HFFc6 (cell line): Measurements from ENCODE around the gene PARD3. TPM values are rescaled to one million over a fixed set of nuclear protein-coding genes. Genes with fewer than 3 reads are reported as not detected.
A peak's percentile ranks its signal among the peaks of the same experiment; 100 is the strongest.
"Not testable (repeated sequence)": the region's sequence is repeated elsewhere in the genome, so short reads cannot be mapped to it uniquely, and the experiment has no call there.

Experiments
- DNase-seq: peaks from one replicate; pipeline ENCODE4 v3.0.0-alpha.2; 2018
- H3K27ac Mint-ChIP-seq: 2 replicates; pipeline ENCODE4 v1.8.0; 2020; ENCODE audit warnings: mild to moderate bottlenecking, mixed read lengths
- H3K27me3 Mint-ChIP-seq: 2 replicates; pipeline ENCODE4 v1.8.0; 2021; ENCODE audit warnings: mild to moderate bottlenecking, moderate library complexity, mixed read lengths; ENCODE audit not compliant: insufficient read depth
- H3K36me3 Mint-ChIP-seq: 2 replicates; pipeline ENCODE4 v1.8.0; 2021; ENCODE audit warnings: low read depth, mixed read lengths
- H3K4me1 Mint-ChIP-seq: 2 replicates; pipeline ENCODE4 v1.8.0; 2020; ENCODE audit warnings: low read depth, mixed read lengths
- H3K4me3 Mint-ChIP-seq: 2 replicates; pipeline ENCODE4 v1.8.0; 2020; ENCODE audit warnings: mild to moderate bottlenecking, moderate library complexity, mixed read lengths
- H3K9me3 Mint-ChIP-seq: 2 replicates; pipeline ENCODE4 v1.8.0; 2020; ENCODE audit warnings: mild to moderate bottlenecking, mixed read lengths
- CTCF ChIP-seq: fragments of 200-600 bp; sonication (generic); IDR thresholded peaks from 2 replicates; pipeline ENCODE4 v1.5.0; 2021; ENCODE audit warnings: antibody characterized with exemption, mild to moderate bottlenecking
- total RNA-seq, 6 experiments: library from RNA; stranded (reverse); fragmentation: NEBNext Ultra II Directional; extraction: Animal tissue kit (Norgen Biotek cat#: 25700); gene quantifications; 2 replicates in 1 of 6; 3 replicates in 5 of 6; pipeline ENCODE4 v1.2.3, GENCODE V29; 2021

PARD3 gene
- total RNA-seq, 6 experiments from 2014 or later, result 19.9 to 24.3 (median 23.1) TPM

DNA sequence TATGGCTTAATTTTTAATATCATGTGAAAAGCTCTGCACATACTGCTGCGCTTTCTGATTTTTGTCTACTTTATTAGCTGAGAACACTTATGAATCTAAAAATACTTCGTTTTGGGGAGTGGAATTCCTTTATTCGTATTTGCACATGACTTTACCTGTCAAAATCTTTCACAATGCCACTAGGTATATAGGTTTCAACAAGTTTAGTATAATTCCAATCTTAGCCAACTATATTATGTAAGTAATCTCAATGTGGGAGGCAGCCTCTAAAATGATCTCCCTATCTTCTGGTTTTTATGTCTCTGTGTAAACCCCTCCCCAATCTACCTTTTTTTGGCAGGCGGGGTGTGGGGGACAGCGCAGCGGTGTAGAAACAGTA lies 55.3 kb downstream of the PARD3 start:
- no peak overlapping the region for H3K4me3 Mint-ChIP-seq
- H3K27me3 Mint-ChIP-seq, result peaks cover 3% of the 10 kb centered on the region
- no peak for TF ChIP-seq CTCF
- H3K27ac Mint-ChIP-seq, result no peak overlapping the region
- no peaks in the 10 kb centered on the region for H3K36me3 Mint-ChIP-seq
- DNase-seq, result no peak
- H3K4me1 Mint-ChIP-seq, result peaks cover 79% of the 10 kb centered on the region
- H3K9me3 Mint-ChIP-seq, result no peaks in the 10 kb centered on the region

GRCh38 chr10:34759161-34759836 lies 55.8 kb downstream of the PARD3 start:
- TF ChIP-seq CTCF, result no peak
- peaks cover 3% of the 10 kb centered on the region for H3K27me3 Mint-ChIP-seq
- no peak for DNase-seq
- no peaks in the 10 kb centered on the region for H3K36me3 Mint-ChIP-seq
- no peak overlapping the region; the same call in 1 of the 2 replicates for H3K4me3 Mint-ChIP-seq
- H3K9me3 Mint-ChIP-seq, result no peaks in the 10 kb centered on the region
- H3K4me1 Mint-ChIP-seq, result peaks cover 84% of the 10 kb centered on the region
- peak overlapping the region; percentile 46 for H3K27ac Mint-ChIP-seq

- H3K4me1 Mint-ChIP-seq, result peaks cover 82% of the 10 kb centered on the region
- peak overlapping the region; percentile 73 for H3K4me3 Mint-ChIP-seq
- peak; percentile 91 for DNase-seq
- H3K27ac Mint-ChIP-seq, result peak overlapping the region; percentile 82
- no peaks in the 10 kb centered on the region for H3K36me3 Mint-ChIP-seq
- H3K27me3 Mint-ChIP-seq, result peaks cover 3% of the 10 kb centered on the region
- no peak for TF ChIP-seq CTCF
- no peaks in the 10 kb centered on the region for H3K9me3 Mint-ChIP-seq
Measured at GRCh38 chr10:34758447-34758996, 56.6 kb downstream of the PARD3 start.

GRCh38 chr10:34757933-34758332 lies 57.2 kb downstream of the PARD3 start:
- no peak for TF ChIP-seq CTCF
- peaks cover 82% of the 10 kb centered on the region for H3K4me1 Mint-ChIP-seq
- peaks cover 3% of the 10 kb centered on the region for H3K27me3 Mint-ChIP-seq
- H3K4me3 Mint-ChIP-seq, result peak overlapping the region; percentile 73; the same call in 1 of the 2 replicates
- H3K9me3 Mint-ChIP-seq, result no peaks in the 10 kb centered on the region
- peak overlapping the region; percentile 82 for H3K27ac Mint-ChIP-seq
- DNase-seq, result no peak
- H3K36me3 Mint-ChIP-seq, result no peaks in the 10 kb centered on the region

DNA sequence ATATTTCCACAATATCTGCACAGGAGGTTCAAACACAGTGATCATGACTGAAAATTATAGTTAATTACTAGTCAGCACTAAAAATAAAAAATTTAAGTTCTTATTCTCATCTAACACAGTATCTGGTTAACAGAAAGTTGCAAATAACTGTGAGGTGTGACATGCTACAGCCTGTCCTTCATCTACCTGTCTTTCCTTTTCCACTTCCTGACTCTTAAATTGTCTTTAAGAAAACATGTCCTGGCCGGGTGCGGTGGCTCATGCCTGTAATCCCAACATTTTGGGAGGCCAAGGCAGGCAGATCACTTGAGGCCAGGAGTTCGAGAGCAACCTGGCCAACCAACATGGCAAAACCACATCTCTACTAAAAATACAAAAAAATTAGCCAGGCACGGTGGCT lies 57.9 kb downstream of the PARD3 start:
- H3K27me3 Mint-ChIP-seq, H3K36me3 Mint-ChIP-seq, H3K4me3 Mint-ChIP-seq, DNase-seq, H3K9me3 Mint-ChIP-seq, H3K27ac Mint-ChIP-seq: not testable (repeated sequence)
- peaks cover 76% of the 10 kb centered on the region for H3K4me1 Mint-ChIP-seq

- H3K27ac Mint-ChIP-seq, result no peak overlapping the region
- H3K9me3 Mint-ChIP-seq, result no peaks in the 10 kb centered on the region
- no peak overlapping the region for H3K4me3 Mint-ChIP-seq
- H3K4me1 Mint-ChIP-seq, result peaks cover 70% of the 10 kb centered on the region
- H3K27me3 Mint-ChIP-seq, result peaks cover 2% of the 10 kb centered on the region; the same call in 1 of the 2 replicates
- no peak for DNase-seq
- no peaks in the 10 kb centered on the region for H3K36me3 Mint-ChIP-seq
- TF ChIP-seq CTCF, result no peak
Measured at GRCh38 chr10:34756584-34756983, 58.5 kb downstream of the PARD3 start.
